Measurements from ENCODE around the gene PTPRJ. TPM values are rescaled to one million over a fixed set of nuclear protein-coding genes. Genes with fewer than 3 reads are reported as not detected.

Gene PTPRJ
- total RNA-seq, 1 donor from 2014 or later, result 4.7 TPM

GRCh38 chr11:48050304-48050703, 69.9 kb downstream of the PTPRJ start:
- Histone ChIP-seq H3K4me3 (no peak overlapping the region), H3K36me3 (no peaks in the 10 kb centered on the region), H3K4me1 (peaks cover 19% of the 10 kb centered on the region), H3K27ac (no peak overlapping the region), H3K9me3 (no peaks in the 10 kb centered on the region), H3K27me3 (no peaks in the 10 kb centered on the region)
- TF ChIP-seq POLR2AphosphoS5 (IDR thresholded peaks at IDR 0.05; ENCODE audit: insufficient read depth in 1 of 2, low read depth in 1 of 2), result no peak
- no peak for TF ChIP-seq POLR2A (IDR thresholded peaks at IDR 0.05)
- no peak for TF ChIP-seq CTCF (IDR thresholded peaks at IDR 0.05)
- intact Hi-C loops (cut with DNase I), result no loop called here
- DNase-seq (ENCODE audit: extremely low spot score in 2 of 2), result no peak

GRCh38 chr11:48051217-48051830, 71.0 kb downstream of the PTPRJ start:
- Histone ChIP-seq H3K36me3 (no peaks in the 10 kb centered on the region), H3K9me3 (no peaks in the 10 kb centered on the region), H3K27ac (no peak overlapping the region), H3K4me3 (no peak overlapping the region), H3K4me1 (peaks cover 19% of the 10 kb centered on the region), H3K27me3 (no peaks in the 10 kb centered on the region)
- intact Hi-C loops (cut with DNase I), result no loop called here
- no peak for DNase-seq (ENCODE audit: extremely low spot score in 2 of 2)
- TF ChIP-seq POLR2AphosphoS5 (IDR thresholded peaks at IDR 0.05; ENCODE audit: insufficient read depth in 1 of 2, low read depth in 1 of 2), result no peak

GRCh38 chr11:48052183-48053044, 72.1 kb downstream of the PTPRJ start:
- TF ChIP-seq POLR2A (IDR thresholded peaks at IDR 0.05) (no peak), POLR2AphosphoS5 (IDR thresholded peaks at IDR 0.05; ENCODE audit: insufficient read depth in 1 of 2, low read depth in 1 of 2) (no peak), CTCF (IDR thresholded peaks at IDR 0.05) (no peak)
- intact Hi-C loops (cut with DNase I), result no loop called here

GRCh38 chr11:48054994-48055291, 74.6 kb downstream of the PTPRJ start:
- no peaks in the 10 kb centered on the region for H3K36me3 ChIP-seq
- H3K4me3 ChIP-seq, result no peak overlapping the region
- no peaks in the 10 kb centered on the region for H3K9me3 ChIP-seq
- no peak for TF ChIP-seq POLR2A (IDR thresholded peaks at IDR 0.05)
- TF ChIP-seq POLR2AphosphoS5 (IDR thresholded peaks at IDR 0.05; ENCODE audit: insufficient read depth in 1 of 2, low read depth in 1 of 2), result no peak
- no peak for TF ChIP-seq CTCF (IDR thresholded peaks at IDR 0.05)
- intact Hi-C loops (cut with DNase I), result no loop called here
- no peaks in the 10 kb centered on the region for H3K27me3 ChIP-seq
- no peak overlapping the region for H3K27ac ChIP-seq
- no peak for DNase-seq (ENCODE audit: extremely low spot score in 2 of 2)
- peaks cover 17% of the 10 kb centered on the region for H3K4me1 ChIP-seq

More at GRCh38 chr11:48052183-48053044, 72.1 kb downstream of the PTPRJ start:
- Histone ChIP-seq H3K27ac (no peak overlapping the region), H3K4me1 (peaks cover 19% of the 10 kb centered on the region), H3K27me3 (no peaks in the 10 kb centered on the region), H3K4me3 (no peak overlapping the region), H3K9me3 (no peaks in the 10 kb centered on the region), H3K36me3 (no peaks in the 10 kb centered on the region)
- DNase-seq (ENCODE audit: extremely low spot score in 2 of 2), result no peak

GRCh38 chr11:48055292-48056132, 75.2 kb downstream of the PTPRJ start:
- peaks cover 12% of the 10 kb centered on the region for H3K4me1 ChIP-seq
- H3K27ac ChIP-seq, result no peak overlapping the region
- no peak overlapping the region for H3K4me3 ChIP-seq

More at GRCh38 chr11:48055292-48056132, 75.2 kb downstream of the PTPRJ start:
- no peak for TF ChIP-seq POLR2AphosphoS5 (IDR thresholded peaks at IDR 0.05; ENCODE audit: insufficient read depth in 1 of 2, low read depth in 1 of 2)
- no peak for TF ChIP-seq CTCF (IDR thresholded peaks at IDR 0.05)
- no peak for TF ChIP-seq POLR2A (IDR thresholded peaks at IDR 0.05)
- H3K36me3 ChIP-seq, result no peaks in the 10 kb centered on the region
- H3K9me3 ChIP-seq, result no peaks in the 10 kb centered on the region
- intact Hi-C loops (cut with DNase I), result no loop called here
- DNase-seq (ENCODE audit: extremely low spot score in 2 of 2), result no peak
- no peaks in the 10 kb centered on the region for H3K27me3 ChIP-seq

Data from vagina (tissue), 2 donors.